ENCODE data around the gene KPTN. TPM values are rescaled to one million over a fixed set of nuclear protein-coding genes. Genes with fewer than 3 reads are reported as not detected.
A peak's percentile ranks its signal among the peaks of the same experiment; 100 is the strongest.

KPTN gene
- total RNA-seq, result 10 to 100 TPM in 1 of 4 donors, 1 to 10 TPM in 3; 5.9 to 11.2 (median 8.1) TPM
- polyA plus RNA-seq, result 10 to 100 TPM in 1 of 3 donors, 1 to 10 TPM in 2; 3.8 to 21.5 (median 9.7) TPM
- long read RNA-seq, donor 1, transcript KPTN-201 (12 exons, 1,691 nt), result major isoform, 12 of 15 reads
- long read RNA-seq, donor 1, partial matches to known transcripts, result 2 of 15 reads
- long read RNA-seq, donor 1, other reads (novel, unspliced or antisense), result 1 of 15 reads
- long read RNA-seq, donor 2, transcript KPTN-201 (12 exons, 1,691 nt), result major isoform, 10 of 16 reads
- long read RNA-seq, donor 2, partial matches to known transcripts, result 4 of 16 reads
- long read RNA-seq, donor 2, other reads (novel, unspliced or antisense), result 2 of 16 reads

DNA sequence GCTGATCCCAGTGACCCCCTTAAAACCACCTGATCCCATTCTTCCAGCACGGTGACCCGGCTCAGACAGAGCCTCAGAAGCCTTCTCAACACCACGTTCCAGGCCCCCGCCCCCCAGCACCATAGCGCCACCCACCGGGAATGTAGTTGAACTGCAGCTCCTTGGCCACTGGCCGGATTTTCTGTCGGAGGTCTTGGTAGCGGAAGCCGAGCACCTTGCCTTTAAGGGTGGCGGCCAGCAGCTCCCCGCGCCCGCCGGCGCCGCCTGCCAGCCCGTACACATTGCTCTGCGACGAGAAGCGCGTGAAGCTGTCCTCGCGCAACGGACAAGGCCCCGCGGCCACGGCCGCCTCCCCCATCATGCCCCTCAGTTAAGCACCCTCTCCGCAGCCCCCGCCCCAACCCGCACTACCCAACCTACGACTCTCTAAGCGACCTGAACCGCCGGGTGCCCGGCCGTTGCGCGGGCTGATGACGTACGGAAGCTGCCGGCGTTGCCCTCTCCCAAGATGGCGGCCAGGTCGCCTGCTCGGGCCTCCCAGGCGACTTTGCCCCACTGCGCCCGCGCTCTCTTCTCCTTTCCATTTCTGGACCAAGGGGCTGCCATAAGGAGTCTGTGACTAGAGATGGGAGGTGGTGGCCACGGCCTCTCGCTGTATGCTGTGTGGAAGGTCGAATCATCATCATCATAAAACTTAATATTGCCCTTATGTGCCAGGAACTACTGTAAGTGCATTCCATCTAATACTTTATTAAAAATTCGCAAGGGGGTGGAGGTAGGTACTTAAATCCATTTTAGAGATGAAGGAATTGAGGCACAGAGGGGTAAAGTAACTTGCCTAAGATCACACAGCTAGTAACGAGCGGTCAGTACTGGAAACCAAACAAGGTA is at the start of gene KPTN:
Gene KPTN, minus strand, starts transcription at position 420 of the 891 bp plus-strand sequence. Its CDS starts 59 bp downstream, at position 361.
- WGBS, 3 donors, result 2% methylated on average over 54 to 57 of the region's 57 CpGs
- TF ChIP-seq, protein P1, sequence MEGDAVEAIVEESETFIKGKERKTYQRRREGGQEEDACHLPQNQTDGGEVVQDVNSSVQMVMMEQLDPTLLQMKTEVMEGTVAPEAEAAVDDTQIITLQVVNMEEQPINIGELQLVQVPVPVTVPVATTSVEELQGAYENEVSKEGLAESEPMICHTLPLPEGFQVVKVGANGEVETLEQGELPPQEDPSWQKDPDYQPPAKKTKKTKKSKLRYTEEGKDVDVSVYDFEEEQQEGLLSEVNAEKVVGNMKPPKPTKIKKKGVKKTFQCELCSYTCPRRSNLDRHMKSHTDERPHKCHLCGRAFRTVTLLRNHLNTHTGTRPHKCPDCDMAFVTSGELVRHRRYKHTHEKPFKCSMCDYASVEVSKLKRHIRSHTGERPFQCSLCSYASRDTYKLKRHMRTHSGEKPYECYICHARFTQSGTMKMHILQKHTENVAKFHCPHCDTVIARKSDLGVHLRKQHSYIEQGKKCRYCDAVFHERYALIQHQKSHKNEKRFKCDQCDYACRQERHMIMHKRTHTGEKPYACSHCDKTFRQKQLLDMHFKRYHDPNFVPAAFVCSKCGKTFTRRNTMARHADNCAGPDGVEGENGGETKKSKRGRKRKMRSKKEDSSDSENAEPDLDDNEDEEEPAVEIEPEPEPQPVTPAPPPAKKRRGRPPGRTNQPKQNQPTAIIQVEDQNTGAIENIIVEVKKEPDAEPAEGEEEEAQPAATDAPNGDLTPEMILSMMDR (IDR thresholded peaks at IDR 0.05), result peak; percentile 78
- peak within 1 kb of the TSS; percentile 92 for H3K27ac ChIP-seq
- peak within 1 kb of the TSS; percentile 66 for H3K4me3 ChIP-seq
- H3K27me3 ChIP-seq (ENCODE audit: insufficient read depth in 3 of 3, low read length in 2 of 3), result no peaks in the 10 kb centered on the region
- ATAC-seq (peak; percentile 89 to 94 (median 92)), DNase-seq (peak; percentile 91 to 95)
- no peaks in the 10 kb centered on the region for H3K9me3 ChIP-seq
- intact Hi-C loops (cut with DNase I), result loop anchor here in 1 of 2 donors (5.0 kb wide), 1 partner anchor 47 kb away; no protein-coding TSS in a partner anchor
- H3K36me3 ChIP-seq (ENCODE audit: insufficient read depth in 1 of 2, low read depth in 1 of 2), result peaks cover 0 to 25% of the 10 kb centered on the region in 2 donors
- peaks cover 7% of the 10 kb centered on the region for H3K4me1 ChIP-seq

DNA sequence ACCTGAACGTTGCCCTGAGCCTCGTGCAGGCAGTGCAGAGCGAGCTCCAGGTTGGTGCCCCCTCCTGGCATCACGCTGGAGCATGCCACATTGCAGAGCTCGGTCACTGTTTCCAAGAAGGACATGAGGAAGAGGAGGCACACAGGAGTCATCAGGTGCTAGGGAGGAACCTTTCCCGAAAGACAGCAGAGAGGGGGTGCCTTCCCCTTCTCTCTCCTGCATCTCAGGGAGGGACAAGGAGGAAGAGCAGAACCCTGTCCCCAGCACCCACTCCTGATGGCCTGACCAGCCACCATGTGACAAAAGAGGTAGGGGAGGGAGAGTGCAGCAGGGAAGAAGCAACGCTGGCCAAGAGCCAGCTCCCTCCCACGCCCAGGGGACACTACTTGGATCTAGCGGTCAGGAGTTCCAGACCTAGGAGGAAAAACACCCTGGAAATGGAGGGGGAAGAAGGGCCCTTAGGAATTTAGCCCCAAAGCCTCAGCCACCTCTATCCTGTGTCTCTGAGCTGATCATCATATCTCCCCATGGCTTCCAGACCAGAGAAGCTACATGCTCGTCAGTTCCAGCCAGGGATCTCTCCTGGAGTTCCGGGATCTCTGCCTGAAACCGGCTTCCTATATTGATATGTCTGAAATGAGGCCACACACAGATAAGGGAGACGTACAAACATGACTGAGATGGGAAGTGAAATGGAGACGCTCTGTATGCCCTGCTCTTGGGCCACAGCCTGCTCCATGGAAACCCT is 47.8 kb upstream of the KPTN start:
- Histone ChIP-seq H3K4me1 (no peaks in the 10 kb centered on the region), H3K36me3 (ENCODE audit: insufficient read depth in 1 of 2, low read depth in 1 of 2) (no peaks in the 10 kb centered on the region), H3K4me3 (no peak overlapping the region), H3K9me3 (no peaks in the 10 kb centered on the region), H3K27ac (no peak overlapping the region), H3K27me3 (ENCODE audit: insufficient read depth in 3 of 3, low read length in 2 of 3) (peaks cover 0 to 10% (median 1%) of the 10 kb centered on the region in 3 donors)
- intact Hi-C loops (cut with DNase I), result no loop called here
- TF ChIP-seq, protein P1 (IDR thresholded peaks at IDR 0.05), result no peak
- no peak for ATAC-seq
- no peak for DNase-seq
- 43 to 53% (median 46%) methylated on average over 14 of the region's 14 CpGs for WGBS, 3 donors

DNA sequence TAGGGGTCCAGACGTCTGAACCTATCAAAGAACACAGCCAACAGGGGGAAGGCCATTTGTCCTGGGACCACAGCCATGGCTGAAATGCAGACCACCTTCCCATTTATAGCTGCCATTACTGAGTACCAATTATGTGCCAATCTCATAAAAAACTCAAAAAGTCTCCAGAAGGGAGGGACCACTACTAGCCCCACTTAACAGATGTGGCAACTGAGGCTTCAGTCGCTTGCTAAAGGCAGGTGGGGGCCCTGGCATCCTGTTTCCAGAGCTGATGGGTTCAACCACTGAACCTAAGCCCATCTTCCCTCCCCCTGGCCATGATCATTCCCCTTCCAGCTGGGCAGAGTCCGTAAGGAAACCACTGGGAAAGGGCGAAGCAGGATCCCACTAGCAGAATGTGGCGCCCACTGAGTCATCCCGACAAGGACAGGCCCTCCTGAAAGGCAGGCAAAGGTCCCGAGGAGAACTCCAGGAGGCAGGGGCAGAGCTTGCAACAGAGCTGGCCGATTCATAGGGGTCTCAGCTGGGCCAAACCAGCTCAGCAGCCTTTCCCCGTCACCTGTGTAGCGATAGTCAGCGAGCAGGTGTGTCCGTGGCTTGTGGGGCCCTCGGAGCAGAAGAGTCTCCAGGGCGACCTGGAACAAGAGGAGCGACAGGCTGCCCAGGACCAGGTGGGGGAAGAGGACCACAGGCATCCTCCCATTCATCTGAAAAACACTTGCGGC is 45.2 kb upstream of the KPTN start:
- TF ChIP-seq, protein P1 (IDR thresholded peaks at IDR 0.05), result no peak
- H3K4me3 ChIP-seq, result no peak overlapping the region
- H3K9me3 ChIP-seq, result no peaks in the 10 kb centered on the region
- ATAC-seq, result no peak
- WGBS, 3 donors, result 72 to 77% (median 76%) methylated on average over 16 of the region's 16 CpGs
- intact Hi-C loops (cut with DNase I), result no loop called here
- DNase-seq, result no peak
- H3K27me3 ChIP-seq (ENCODE audit: insufficient read depth in 3 of 3, low read length in 2 of 3), result peaks cover 0 to 10% (median 1%) of the 10 kb centered on the region in 3 donors
- no peaks in the 10 kb centered on the region for H3K4me1 ChIP-seq
- no peaks in the 10 kb centered on the region for H3K36me3 ChIP-seq (ENCODE audit: insufficient read depth in 1 of 2, low read depth in 1 of 2)
- H3K27ac ChIP-seq, result no peak overlapping the region

DNA sequence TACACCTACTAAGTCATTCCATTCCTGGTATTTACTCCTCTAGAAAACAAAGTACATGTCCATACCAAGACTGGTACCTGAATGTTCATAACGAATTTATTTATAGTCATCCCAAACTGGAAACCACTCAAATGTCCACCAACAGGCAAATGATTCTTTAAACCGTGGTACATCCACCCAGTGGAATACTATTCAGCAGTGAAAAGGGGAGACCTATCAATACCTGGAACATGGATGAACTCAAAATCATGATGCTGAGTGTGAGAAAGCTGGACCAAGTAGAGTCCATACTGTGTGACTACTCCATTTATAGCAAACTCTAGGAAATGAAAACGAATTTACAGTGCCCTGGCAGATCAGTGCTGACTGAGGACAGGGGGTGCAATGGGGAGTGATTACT is 42.8 kb upstream of the KPTN start:
- 79 to 80% (median 80%) methylated on average over 3 of the region's 3 CpGs for whole genome bisulfite sequencing, 3 donors
- TF ChIP-seq, protein P1 (IDR thresholded peaks at IDR 0.05), result no peak
- Histone ChIP-seq H3K9me3 (no peaks in the 10 kb centered on the region), H3K27me3 (ENCODE audit: insufficient read depth in 3 of 3, low read length in 2 of 3) (peaks cover 0 to 7% (median 3%) of the 10 kb centered on the region in 3 donors), H3K36me3 (ENCODE audit: insufficient read depth in 1 of 2, low read depth in 1 of 2) (no peaks in the 10 kb centered on the region), H3K4me3 (no peak overlapping the region), H3K27ac (no peak overlapping the region), H3K4me1 (peaks cover 5% of the 10 kb centered on the region)
- intact Hi-C loops (cut with DNase I), result no loop called here
- DNase-seq (no peak), ATAC-seq (no peak)
